ENCODE measurements around the gene MAML1.
"Not testable (repeated sequence)": the region's sequence is repeated elsewhere in the genome, so short reads cannot be mapped to it uniquely, and the experiment has no call there.

Gene MAML1
- total RNA-seq = 15.0 to 46.5 (median 22.3) reads per million in 18 experiments

- peak; percentile 100 for DNase-seq
Measured at GRCh38 chr5:179732412-179732917, at the start of gene MAML1. MAML1 (plus strand) TSS chr5:179732822; CDS start chr5:179733113, 291 bp downstream.

GRCh38 chr5:179689212-179689611 lies 43.4 kb upstream of the MAML1 start:
- not testable (repeated sequence) for DNase-seq

GRCh38 chr5:179694561-179694960 lies 38.1 kb upstream of the MAML1 start:
- peak; percentile 22 to 29 for DNase-seq

GRCh38 chr5:179696603-179697002 lies 36.0 kb upstream of the MAML1 start:
- DNase-seq = peak; percentile 8 to 39

GRCh38 chr5:179697108-179697507 lies 35.5 kb upstream of the MAML1 start:
- DNase-seq = no peak

- not testable (repeated sequence) for DNase-seq
Measured at GRCh38 chr5:179697543-179697942, 35.1 kb upstream of the MAML1 start.

GRCh38 chr5:179697993-179698934 lies 34.4 kb upstream of the MAML1 start:
- DNase-seq = peak; percentile 99

GRCh38 chr5:179698935-179699615 lies 33.5 kb upstream of the MAML1 start, which contains the start of gene CANX:
CANX (plus strand) TSS chr5:179698967; CDS start chr5:179705682, 6,715 bp downstream.
- peak in 1 of 2 donors; percentile 38 for DNase-seq

- peak; percentile 60 to 70 for DNase-seq
Measured at GRCh38 chr5:179699616-179700237, 32.9 kb upstream of the MAML1 start.

- peak; percentile 27 to 39 for DNase-seq
Measured at GRCh38 chr5:179700401-179700918, 32.2 kb upstream of the MAML1 start.

- DNase-seq = no peak
Measured at GRCh38 chr5:179716286-179716685, 16.3 kb upstream of the MAML1 start.

DNA sequence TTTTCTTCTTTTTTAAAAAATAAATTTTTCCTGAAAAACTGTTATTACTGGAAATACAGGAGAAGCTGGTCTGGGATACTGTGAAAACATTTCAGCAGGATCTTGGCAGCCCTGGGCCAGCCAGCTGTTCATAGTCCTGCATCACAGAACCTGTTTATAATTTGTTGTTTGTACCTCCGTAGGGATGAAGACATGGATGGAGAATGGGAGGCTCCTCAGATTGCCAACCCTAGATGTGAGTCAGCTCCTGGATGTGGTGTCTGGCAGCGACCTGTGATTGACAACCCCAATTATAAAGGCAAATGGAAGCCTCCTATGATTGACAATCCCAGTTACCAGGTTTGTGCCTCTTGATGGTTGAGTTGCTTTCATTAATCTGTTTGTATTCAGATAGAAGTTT lies 12.4 kb upstream of the MAML1 start:
- no peak for DNase-seq

GRCh38 chr5:179724163-179724562 lies 8.5 kb upstream of the MAML1 start:
- DNase-seq = no peak

- peak; percentile 6 to 35 for DNase-seq
Measured at GRCh38 chr5:179727106-179727505, 5.5 kb upstream of the MAML1 start.

- no peak for DNase-seq
Measured at GRCh38 chr5:179729303-179729702, 3.3 kb upstream of the MAML1 start.

DNA sequence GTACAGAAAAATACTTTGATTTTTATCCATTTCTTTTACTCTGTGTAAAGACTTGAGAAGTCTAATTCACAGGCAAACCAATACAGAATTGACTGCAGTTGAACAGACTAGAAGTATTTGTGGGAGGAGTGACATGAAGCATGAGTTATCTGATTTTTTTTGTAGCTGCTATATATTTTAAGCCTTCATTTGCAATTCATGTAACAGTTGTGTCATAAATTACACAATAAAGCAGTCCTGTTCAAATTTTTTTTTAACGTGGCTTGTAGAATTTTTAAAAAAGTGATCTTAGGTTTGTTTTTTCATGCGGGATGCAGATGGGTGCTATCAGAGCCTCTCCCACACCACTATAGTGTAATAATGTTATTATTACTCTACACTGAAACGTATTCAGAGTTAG lies 2.9 kb upstream of the MAML1 start:
- DNase-seq = peak in 1 of 2 donors; percentile 14

GRCh38 chr5:179730356-179730755 lies 2.3 kb upstream of the MAML1 start:
- DNase-seq = no peak

DNA sequence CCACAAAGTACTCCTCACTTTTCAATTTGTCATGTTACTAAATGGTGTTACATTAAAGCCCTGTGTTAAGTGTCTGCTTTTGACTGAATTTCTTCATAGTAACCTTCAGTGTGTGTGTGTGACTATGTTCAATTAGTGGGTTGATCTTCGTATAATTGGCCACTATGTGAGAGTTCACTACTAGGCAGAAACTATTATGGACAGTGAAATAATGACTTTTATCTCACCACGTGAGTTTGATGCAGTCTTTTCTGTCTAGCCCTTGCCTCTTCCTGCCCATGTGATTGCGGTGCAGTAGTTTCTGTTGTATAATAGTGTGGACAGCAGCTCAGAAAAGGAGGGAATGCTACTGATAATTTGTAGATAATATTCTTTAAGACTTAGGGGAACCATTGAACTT lies 1.8 kb upstream of the MAML1 start:
- peak; percentile 24 to 34 for DNase-seq

DNA sequence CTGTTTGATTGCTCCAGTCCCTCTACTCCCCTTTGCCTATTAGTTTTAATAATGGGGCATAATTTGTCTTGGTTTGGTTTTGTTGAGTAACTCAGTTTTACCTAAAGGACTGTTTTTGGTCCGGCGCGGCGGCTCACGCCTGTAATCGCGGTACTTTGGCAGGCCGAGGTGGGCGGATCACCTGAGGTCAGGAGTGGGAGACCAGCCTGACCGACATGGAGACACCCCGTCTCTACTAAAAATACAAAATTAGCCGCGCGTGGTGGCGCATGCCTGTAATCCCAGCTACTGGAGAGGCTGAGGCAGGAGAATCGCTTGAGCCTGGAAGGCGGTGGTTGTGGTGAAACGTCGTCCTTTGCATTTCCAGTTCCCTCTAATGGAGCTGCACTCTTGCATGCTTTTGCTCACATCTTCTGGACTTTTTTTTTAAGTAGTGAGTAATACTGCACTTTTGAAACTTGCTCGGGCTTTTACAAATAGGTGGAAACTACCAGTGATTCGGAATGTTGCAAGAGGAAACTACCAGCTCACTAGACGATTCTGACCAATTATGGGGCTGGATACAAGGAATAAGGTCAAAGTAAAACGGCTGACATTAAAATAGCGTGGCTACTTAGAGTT lies 721 bp upstream of the MAML1 start:
- DNase-seq = peak; percentile 90 to 96

GRCh38 chr5:179732918-179733771 lies 523 bp downstream of the MAML1 start:
- peak; percentile 7 to 41 for DNase-seq

- DNase-seq = no peak
Measured at GRCh38 chr5:179733772-179734126, 1.1 kb downstream of the MAML1 start.

All from inflammatory macrophage (primary cell).